ENCODE data around the gene ZNF213.

The ZNF213 gene

GRCh38 chr16:3094289-3095027, 40.4 kb upstream of the ZNF213 start:
- Histone ChIP-seq H3K27ac (ENCODE audit: low read length) (no peak overlapping the region), H3K27me3 (ENCODE audit: low read depth, low read length) (no peaks in the 10 kb centered on the region), H3K4me3 (ENCODE audit: low read depth in 1 of 2, low read length in 2 of 2) (no peak overlapping the region), H3K4me1 (ENCODE audit: control insufficient read depth in 1 of 2, insufficient read depth in 2 of 2, low read length in 2 of 2) (no peaks in the 10 kb centered on the region), H3K9me3 (ENCODE audit: control insufficient read depth in 1 of 2, low read length in 2 of 2) (no peaks in the 10 kb centered on the region), H3K36me3 (ENCODE audit: control insufficient read depth in 1 of 2, insufficient read depth in 2 of 2, low read length in 2 of 2) (no peaks in the 10 kb centered on the region)

DNA sequence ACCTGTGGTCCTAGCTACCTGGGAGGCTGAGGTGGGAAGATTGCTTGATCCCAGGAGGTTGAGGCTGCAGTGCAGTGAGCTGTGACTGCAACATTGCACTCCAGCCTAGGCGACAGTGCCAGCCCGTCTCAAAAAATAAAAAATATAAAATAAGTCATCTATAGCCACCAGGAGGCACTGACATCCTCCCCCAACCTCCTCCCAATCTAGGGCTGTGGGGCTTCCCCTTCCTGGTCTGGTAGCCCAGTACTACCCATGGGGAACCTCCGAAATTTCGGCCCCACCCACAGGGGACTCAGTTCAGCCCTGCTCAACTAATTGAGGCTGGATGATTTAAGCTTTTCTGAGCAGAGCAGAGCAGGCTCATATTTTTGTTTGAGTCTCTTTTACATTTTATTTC, 39.0 kb upstream of the ZNF213 start:
- Histone ChIP-seq H3K4me1 (ENCODE audit: control insufficient read depth in 1 of 2, insufficient read depth in 2 of 2, low read length in 2 of 2) (peaks cover 7 to 9% of the 10 kb centered on the region in 2 donors), H3K27ac (ENCODE audit: low read length) (no peak overlapping the region), H3K4me3 (ENCODE audit: low read depth in 1 of 2, low read length in 2 of 2) (no peak overlapping the region), H3K9me3 (ENCODE audit: control insufficient read depth in 1 of 2, low read length in 2 of 2) (no peaks in the 10 kb centered on the region), H3K36me3 (ENCODE audit: control insufficient read depth in 1 of 2, insufficient read depth in 2 of 2, low read length in 2 of 2) (no peaks in the 10 kb centered on the region), H3K27me3 (ENCODE audit: low read depth, low read length) (no peaks in the 10 kb centered on the region)

GRCh38 chr16:3096362-3096761, 38.5 kb upstream of the ZNF213 start:
- Histone ChIP-seq H3K9me3 (ENCODE audit: control insufficient read depth in 1 of 2, low read length in 2 of 2) (no peaks in the 10 kb centered on the region), H3K27ac (ENCODE audit: low read length) (no peak overlapping the region), H3K4me3 (ENCODE audit: low read depth in 1 of 2, low read length in 2 of 2) (no peak overlapping the region), H3K27me3 (ENCODE audit: low read depth, low read length) (no peaks in the 10 kb centered on the region), H3K36me3 (ENCODE audit: control insufficient read depth in 1 of 2, insufficient read depth in 2 of 2, low read length in 2 of 2) (no peaks in the 10 kb centered on the region), H3K4me1 (ENCODE audit: control insufficient read depth in 1 of 2, insufficient read depth in 2 of 2, low read length in 2 of 2) (peaks cover 8 to 9% of the 10 kb centered on the region in 2 donors)

DNA sequence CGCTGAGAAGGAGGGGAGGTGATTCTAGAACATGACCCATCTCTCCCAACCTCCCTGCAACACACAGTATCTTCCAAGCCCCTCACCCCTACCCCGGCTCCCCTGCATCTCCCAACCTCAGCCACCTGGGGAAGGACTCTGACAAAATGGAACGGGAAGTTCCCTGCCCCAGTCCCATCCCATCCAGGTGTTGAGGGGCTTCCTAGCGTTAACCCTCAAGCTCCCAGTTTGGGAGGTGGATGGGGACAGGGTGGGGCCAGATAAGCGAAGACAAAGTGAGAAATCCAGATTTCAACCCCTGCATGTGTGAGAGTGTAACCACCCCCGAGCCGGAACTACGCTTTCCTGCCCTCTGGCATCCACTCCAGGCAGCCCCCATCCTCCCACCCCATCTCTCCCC, 37.6 kb upstream of the ZNF213 start:
- Histone ChIP-seq H3K4me1 (ENCODE audit: control insufficient read depth in 1 of 2, insufficient read depth in 2 of 2, low read length in 2 of 2) (peaks cover 8 to 9% of the 10 kb centered on the region in 2 donors), H3K27me3 (ENCODE audit: low read depth, low read length) (no peaks in the 10 kb centered on the region)

GRCh38 chr16:3098459-3099394, 36.1 kb upstream of the ZNF213 start, which contains the start of gene ZSCAN10:
Gene ZSCAN10 (minus strand): TSS chr16:3099294. CDS start chr16:3092937, 6,357 bp downstream.
- H3K36me3 ChIP-seq (ENCODE audit: control insufficient read depth in 1 of 2, insufficient read depth in 2 of 2, low read length in 2 of 2): no peaks in the 10 kb centered on the region
- no peaks in the 10 kb centered on the region for H3K9me3 ChIP-seq (ENCODE audit: control insufficient read depth in 1 of 2, low read length in 2 of 2)
- H3K4me3 ChIP-seq (ENCODE audit: low read depth in 1 of 2, low read length in 2 of 2): peak within 1 kb of the TSS in 1 of 2 donors; percentile 35
- no peak within 1 kb of the TSS for H3K27ac ChIP-seq (ENCODE audit: low read length)
- peaks cover 8 to 9% of the 10 kb centered on the region in 2 donors for H3K4me1 ChIP-seq (ENCODE audit: control insufficient read depth in 1 of 2, insufficient read depth in 2 of 2, low read length in 2 of 2)
- no peaks in the 10 kb centered on the region for H3K27me3 ChIP-seq (ENCODE audit: low read depth, low read length)

More for the DNA sequence above, 37.6 kb upstream of the ZNF213 start:
- Histone ChIP-seq H3K4me3 (ENCODE audit: low read depth in 1 of 2, low read length in 2 of 2) (no peak overlapping the region), H3K36me3 (ENCODE audit: control insufficient read depth in 1 of 2, insufficient read depth in 2 of 2, low read length in 2 of 2) (no peaks in the 10 kb centered on the region), H3K9me3 (ENCODE audit: control insufficient read depth in 1 of 2, low read length in 2 of 2) (no peaks in the 10 kb centered on the region), H3K27ac (ENCODE audit: low read length) (no peak overlapping the region)

GRCh38 chr16:3099395-3099731, 35.5 kb upstream of the ZNF213 start:
- peaks cover 8 to 9% of the 10 kb centered on the region in 2 donors for H3K4me1 ChIP-seq (ENCODE audit: control insufficient read depth in 1 of 2, insufficient read depth in 2 of 2, low read length in 2 of 2)
- no peak overlapping the region for H3K4me3 ChIP-seq (ENCODE audit: low read depth in 1 of 2, low read length in 2 of 2)
- no peaks in the 10 kb centered on the region for H3K9me3 ChIP-seq (ENCODE audit: control insufficient read depth in 1 of 2, low read length in 2 of 2)
- no peak overlapping the region for H3K27ac ChIP-seq (ENCODE audit: low read length)
- no peaks in the 10 kb centered on the region for H3K27me3 ChIP-seq (ENCODE audit: low read depth, low read length)
- no peaks in the 10 kb centered on the region for H3K36me3 ChIP-seq (ENCODE audit: control insufficient read depth in 1 of 2, insufficient read depth in 2 of 2, low read length in 2 of 2)

DNA sequence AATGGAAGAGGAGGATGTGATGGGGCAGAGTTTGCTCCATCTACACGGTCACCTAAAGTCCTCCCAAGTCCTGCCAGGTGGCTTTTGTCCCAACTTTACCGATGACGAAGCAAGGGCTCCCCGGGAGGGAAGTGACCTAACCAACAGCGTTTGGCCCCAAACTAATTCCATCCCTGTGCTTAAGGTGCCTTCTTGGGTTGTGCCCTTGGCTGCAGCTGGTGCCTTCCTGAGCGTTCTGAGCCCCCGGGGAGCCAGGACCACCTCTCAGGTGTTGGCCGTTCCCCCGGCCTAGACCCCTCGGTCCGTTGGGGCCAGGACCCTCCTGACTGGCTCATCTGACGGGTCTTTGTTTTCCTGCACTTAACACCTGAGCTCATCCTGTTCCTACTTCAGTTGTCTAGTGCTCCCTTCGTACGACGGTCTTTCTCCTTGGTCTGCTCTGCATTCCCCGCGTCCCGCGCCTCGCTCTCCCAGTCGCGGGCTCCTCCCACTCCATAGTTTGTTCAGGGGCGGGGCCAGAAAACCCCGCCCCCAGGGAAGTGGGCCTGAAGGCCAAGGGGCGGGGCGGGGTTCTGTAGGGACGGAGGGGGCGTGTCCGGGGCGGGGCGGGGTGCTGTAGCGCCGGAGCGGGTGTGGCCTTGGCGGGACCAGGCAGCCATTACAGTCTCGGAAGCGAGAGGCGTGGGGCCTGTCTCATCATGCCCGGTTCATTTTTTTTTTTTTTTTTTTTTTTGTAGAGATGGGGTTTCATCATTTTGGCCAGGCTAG, 34.9 kb upstream of the ZNF213 start:
- Histone ChIP-seq H3K27me3 (ENCODE audit: low read depth, low read length) (no peaks in the 10 kb centered on the region), H3K4me3 (ENCODE audit: low read depth in 1 of 2, low read length in 2 of 2) (peak overlapping the region in 1 of 2 donors; percentile 35), H3K4me1 (ENCODE audit: control insufficient read depth in 1 of 2, insufficient read depth in 2 of 2, low read length in 2 of 2) (peaks cover 8 to 9% of the 10 kb centered on the region in 2 donors), H3K36me3 (ENCODE audit: control insufficient read depth in 1 of 2, insufficient read depth in 2 of 2, low read length in 2 of 2) (no peaks in the 10 kb centered on the region), H3K27ac (ENCODE audit: low read length) (no peak overlapping the region), H3K9me3 (ENCODE audit: control insufficient read depth in 1 of 2, low read length in 2 of 2) (no peaks in the 10 kb centered on the region)

DNA sequence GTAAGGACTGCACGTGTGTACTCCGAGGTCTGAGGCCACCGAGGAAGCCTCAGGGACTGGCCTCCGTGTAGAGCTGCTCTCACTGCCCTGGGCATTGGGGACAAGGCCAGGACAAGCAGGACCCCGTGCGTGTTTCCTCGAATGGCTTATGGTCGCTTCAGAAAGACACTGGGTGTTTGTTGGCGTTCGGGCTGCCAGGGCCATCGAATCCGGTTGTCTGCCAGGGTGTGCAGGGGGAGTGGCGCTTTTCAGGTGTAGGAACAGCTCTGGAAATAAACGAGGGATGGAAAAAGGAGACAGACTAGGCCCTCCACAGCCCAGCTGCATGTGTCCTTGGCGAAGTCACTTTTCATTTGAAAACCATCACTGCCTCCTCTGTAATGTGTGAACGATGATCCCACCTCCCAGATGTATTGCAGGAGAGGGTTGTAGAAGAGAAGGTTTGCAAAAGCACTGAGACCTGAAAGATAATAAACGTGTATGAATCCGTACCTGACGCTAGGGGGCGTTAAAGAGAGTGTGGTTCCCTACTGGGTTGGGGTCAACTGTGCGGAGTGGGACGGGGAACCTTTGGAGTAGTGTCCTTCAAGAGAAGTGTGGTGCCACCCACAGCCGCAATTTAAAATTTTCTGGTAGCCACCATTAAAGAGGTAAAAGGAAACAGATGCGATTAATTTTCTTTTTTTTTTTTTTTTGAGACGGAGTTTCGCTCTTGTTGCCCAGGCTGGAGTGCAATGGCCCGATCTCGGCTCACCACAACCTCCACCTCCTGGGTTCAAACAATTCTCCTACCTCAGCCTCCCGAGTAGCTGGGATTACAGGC, 33.6 kb upstream of the ZNF213 start:
- Histone ChIP-seq H3K27me3 (ENCODE audit: low read depth, low read length) (no peaks in the 10 kb centered on the region), H3K4me1 (ENCODE audit: control insufficient read depth in 1 of 2, insufficient read depth in 2 of 2, low read length in 2 of 2) (peaks cover 8 to 13% of the 10 kb centered on the region in 2 donors), H3K4me3 (ENCODE audit: low read depth in 1 of 2, low read length in 2 of 2) (no peak overlapping the region), H3K36me3 (ENCODE audit: control insufficient read depth in 1 of 2, insufficient read depth in 2 of 2, low read length in 2 of 2) (no peaks in the 10 kb centered on the region), H3K9me3 (ENCODE audit: control insufficient read depth in 1 of 2, low read length in 2 of 2) (no peaks in the 10 kb centered on the region), H3K27ac (ENCODE audit: low read length) (no peak overlapping the region)

- Histone ChIP-seq H3K4me3 (ENCODE audit: low read depth in 1 of 2, low read length in 2 of 2) (no peak overlapping the region), H3K27ac (ENCODE audit: low read length) (no peak overlapping the region), H3K4me1 (ENCODE audit: control insufficient read depth in 1 of 2, insufficient read depth in 2 of 2, low read length in 2 of 2) (peaks cover 8 to 16% of the 10 kb centered on the region in 2 donors)
These were observed 32.9 kb upstream of the ZNF213 start for GRCh38 chr16:3101841-3102470.

DNA sequence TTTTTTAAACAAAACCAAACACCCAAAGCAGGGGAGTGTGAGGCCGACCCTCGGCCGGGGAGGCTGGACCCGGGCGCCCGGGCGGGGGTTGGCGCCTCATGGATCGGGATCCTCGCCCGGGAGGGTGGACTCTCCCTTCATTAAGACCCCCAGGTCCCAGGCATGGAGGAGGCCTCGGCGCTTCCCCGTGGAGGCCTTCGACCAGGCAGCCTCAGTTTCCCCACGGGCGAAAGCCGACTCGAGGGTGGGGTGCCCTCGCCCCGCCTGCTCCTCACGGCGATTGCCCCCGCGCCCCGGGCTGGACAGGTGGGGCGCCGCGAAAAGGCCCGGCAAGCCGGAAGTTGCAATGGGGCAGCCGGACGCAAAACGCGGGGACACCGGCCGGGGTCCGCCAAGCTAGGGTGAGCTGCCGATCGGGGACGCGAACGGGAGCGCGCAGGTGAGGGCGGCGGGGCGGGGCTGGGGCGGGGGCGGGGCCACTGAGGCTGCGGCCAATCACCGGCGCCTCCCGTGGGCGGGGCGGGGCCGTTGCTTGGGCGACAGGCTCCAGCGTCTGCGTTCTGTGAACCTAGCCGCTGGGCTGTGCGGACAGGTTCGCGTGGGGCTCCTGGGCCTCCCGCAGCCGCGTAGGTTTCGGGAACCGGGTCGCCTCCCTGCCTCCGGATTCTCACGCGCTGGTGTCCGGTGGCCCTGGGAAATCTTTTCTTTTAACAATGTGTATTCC, 28.5 kb upstream of the ZNF213 start:
- Histone ChIP-seq H3K36me3 (ENCODE audit: control insufficient read depth in 1 of 2, insufficient read depth in 2 of 2, low read length in 2 of 2) (no peaks in the 10 kb centered on the region), H3K27ac (ENCODE audit: low read length) (peak overlapping the region; percentile 65)

More at GRCh38 chr16:3101841-3102470, 32.9 kb upstream of the ZNF213 start:
- Histone ChIP-seq H3K9me3 (ENCODE audit: control insufficient read depth in 1 of 2, low read length in 2 of 2) (no peaks in the 10 kb centered on the region), H3K27me3 (ENCODE audit: low read depth, low read length) (no peaks in the 10 kb centered on the region), H3K36me3 (ENCODE audit: control insufficient read depth in 1 of 2, insufficient read depth in 2 of 2, low read length in 2 of 2) (no peaks in the 10 kb centered on the region)

More for the DNA sequence above, 28.5 kb upstream of the ZNF213 start:
- Histone ChIP-seq H3K27me3 (ENCODE audit: low read depth, low read length) (no peaks in the 10 kb centered on the region), H3K4me1 (ENCODE audit: control insufficient read depth in 1 of 2, insufficient read depth in 2 of 2, low read length in 2 of 2) (peaks cover 0 to 12% of the 10 kb centered on the region in 2 donors), H3K4me3 (ENCODE audit: low read depth in 1 of 2, low read length in 2 of 2) (peak overlapping the region; percentile 64 to 65), H3K9me3 (ENCODE audit: control insufficient read depth in 1 of 2, low read length in 2 of 2) (no peaks in the 10 kb centered on the region)

Data from muscle layer of duodenum (tissue), 2 donors.